ENCODE data around the gene AKAP6.

DNA sequence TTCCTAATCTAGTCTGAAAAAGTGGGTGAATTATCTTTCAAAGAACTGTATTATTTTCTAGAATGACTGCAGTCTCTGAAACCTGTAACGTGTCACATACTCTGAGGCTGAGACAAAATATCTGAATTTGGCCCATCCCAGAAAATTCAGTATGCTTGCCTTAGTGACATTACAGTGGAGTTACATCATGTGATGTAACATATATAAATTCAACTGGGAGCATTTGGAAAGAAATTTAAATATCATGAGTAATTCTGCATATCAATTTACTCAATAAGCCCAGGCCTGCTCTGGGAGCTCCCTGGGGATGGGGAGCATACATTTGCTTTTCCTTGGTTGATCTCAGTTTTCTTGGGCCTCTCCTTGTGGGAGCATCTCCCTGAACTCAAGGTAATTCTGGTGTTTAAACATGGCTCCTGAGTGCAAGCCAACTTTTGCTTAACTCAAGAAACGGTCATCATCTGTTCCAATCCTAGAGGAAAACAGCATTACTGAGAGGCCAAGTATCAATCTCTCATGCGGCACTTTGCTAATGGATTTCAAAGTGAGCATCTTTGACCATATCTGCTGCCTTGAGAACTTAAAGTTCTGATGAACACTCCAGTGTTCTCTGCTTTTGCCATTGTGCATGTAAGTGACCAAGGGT is 54.4 kb downstream of the AKAP6 start:
- TF ChIP-seq, protein P1, sequence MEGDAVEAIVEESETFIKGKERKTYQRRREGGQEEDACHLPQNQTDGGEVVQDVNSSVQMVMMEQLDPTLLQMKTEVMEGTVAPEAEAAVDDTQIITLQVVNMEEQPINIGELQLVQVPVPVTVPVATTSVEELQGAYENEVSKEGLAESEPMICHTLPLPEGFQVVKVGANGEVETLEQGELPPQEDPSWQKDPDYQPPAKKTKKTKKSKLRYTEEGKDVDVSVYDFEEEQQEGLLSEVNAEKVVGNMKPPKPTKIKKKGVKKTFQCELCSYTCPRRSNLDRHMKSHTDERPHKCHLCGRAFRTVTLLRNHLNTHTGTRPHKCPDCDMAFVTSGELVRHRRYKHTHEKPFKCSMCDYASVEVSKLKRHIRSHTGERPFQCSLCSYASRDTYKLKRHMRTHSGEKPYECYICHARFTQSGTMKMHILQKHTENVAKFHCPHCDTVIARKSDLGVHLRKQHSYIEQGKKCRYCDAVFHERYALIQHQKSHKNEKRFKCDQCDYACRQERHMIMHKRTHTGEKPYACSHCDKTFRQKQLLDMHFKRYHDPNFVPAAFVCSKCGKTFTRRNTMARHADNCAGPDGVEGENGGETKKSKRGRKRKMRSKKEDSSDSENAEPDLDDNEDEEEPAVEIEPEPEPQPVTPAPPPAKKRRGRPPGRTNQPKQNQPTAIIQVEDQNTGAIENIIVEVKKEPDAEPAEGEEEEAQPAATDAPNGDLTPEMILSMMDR (IDR thresholded peaks at IDR 0.05), result no peak
- no peak for TF ChIP-seq POLR2A (IDR thresholded peaks at IDR 0.05)

Measured in adrenal gland (tissue), 5 donors.